ENCODE data around the gene RND1. TPM values are rescaled to one million over a fixed set of nuclear protein-coding genes. Genes with fewer than 3 reads are reported as not detected.

The RND1 gene
- total and polyA plus RNA-seq, 2 donors (not counting 1 experiment from before 2014, with no cell fraction given): 0.08 to 0.17 TPM

DNA sequence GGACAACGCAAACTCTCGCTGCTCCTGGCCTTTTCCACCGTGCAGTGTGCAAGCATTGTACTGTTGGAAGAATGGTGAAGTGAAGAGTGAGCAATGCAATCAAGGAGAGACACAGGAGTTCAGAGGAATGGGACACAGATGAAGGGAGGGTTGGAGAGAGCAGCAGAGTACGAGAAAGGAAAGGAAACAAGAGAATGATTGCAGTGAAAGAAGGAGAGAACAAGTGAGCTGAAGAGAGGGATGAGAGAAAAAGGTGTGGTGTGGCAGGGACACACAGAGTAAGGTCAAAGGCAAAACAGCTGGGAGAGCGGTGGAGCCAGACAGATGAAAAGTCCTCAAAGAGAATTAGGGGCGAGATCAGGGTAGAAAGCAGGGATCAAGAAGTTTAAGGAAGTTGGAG is 34.4 kb downstream of the RND1 start:
- Histone ChIP-seq H4K20me1 (ENCODE audit: control insufficient read depth, extremely low read depth, insufficient read depth, low read length) (no peaks in the 10 kb centered on the region), H3K36me3 (ENCODE audit: control insufficient read depth, insufficient read depth, low read length) (peaks cover 20% of the 10 kb centered on the region), H3K79me2 (ENCODE audit: control insufficient read depth, insufficient read depth, low read length) (no peaks in the 10 kb centered on the region), H3K27me3 (ENCODE audit: control insufficient read depth, insufficient read depth, low read length) (no peaks in the 10 kb centered on the region), H3K9me3 (ENCODE audit: control insufficient read depth, insufficient read depth, low read depth, low read length) (no peaks in the 10 kb centered on the region), H2AFZ (ENCODE audit: low read length) (no peak overlapping the region), H3K4me1 (ENCODE audit: control insufficient read depth, extremely low read depth, insufficient read depth, low read length) (no peaks in the 10 kb centered on the region), H3K4me2 (ENCODE audit: extremely low read depth, insufficient read depth, low read length) (no peak overlapping the region), H3K9ac (ENCODE audit: insufficient read depth, low read length) (no peak overlapping the region), H3K4me3 (replicated peaks in 1 of 4; ENCODE audit: control extremely low read depth in 1 of 4, insufficient read depth in 1 of 4, low read depth in 3 of 4, low read length in 4 of 4) (no peak overlapping the region), H3K27ac (ENCODE audit: insufficient read depth, low read length) (no peak overlapping the region)
- no peak for TF ChIP-seq EZH2 (IDR thresholded peaks at IDR 0.05; ENCODE audit: low read length, missing control alignments)
- TF ChIP-seq, protein P1, sequence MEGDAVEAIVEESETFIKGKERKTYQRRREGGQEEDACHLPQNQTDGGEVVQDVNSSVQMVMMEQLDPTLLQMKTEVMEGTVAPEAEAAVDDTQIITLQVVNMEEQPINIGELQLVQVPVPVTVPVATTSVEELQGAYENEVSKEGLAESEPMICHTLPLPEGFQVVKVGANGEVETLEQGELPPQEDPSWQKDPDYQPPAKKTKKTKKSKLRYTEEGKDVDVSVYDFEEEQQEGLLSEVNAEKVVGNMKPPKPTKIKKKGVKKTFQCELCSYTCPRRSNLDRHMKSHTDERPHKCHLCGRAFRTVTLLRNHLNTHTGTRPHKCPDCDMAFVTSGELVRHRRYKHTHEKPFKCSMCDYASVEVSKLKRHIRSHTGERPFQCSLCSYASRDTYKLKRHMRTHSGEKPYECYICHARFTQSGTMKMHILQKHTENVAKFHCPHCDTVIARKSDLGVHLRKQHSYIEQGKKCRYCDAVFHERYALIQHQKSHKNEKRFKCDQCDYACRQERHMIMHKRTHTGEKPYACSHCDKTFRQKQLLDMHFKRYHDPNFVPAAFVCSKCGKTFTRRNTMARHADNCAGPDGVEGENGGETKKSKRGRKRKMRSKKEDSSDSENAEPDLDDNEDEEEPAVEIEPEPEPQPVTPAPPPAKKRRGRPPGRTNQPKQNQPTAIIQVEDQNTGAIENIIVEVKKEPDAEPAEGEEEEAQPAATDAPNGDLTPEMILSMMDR (conservative IDR thresholded peaks at IDR 0.05 in 1 of 2, IDR thresholded peaks at IDR 0.05 in 1 of 2; ENCODE audit: low read depth in 1 of 2, low read length in 2 of 2): no peak
- no peak for DNase-seq (ENCODE audit: low read depth in 2 of 2)

DNA sequence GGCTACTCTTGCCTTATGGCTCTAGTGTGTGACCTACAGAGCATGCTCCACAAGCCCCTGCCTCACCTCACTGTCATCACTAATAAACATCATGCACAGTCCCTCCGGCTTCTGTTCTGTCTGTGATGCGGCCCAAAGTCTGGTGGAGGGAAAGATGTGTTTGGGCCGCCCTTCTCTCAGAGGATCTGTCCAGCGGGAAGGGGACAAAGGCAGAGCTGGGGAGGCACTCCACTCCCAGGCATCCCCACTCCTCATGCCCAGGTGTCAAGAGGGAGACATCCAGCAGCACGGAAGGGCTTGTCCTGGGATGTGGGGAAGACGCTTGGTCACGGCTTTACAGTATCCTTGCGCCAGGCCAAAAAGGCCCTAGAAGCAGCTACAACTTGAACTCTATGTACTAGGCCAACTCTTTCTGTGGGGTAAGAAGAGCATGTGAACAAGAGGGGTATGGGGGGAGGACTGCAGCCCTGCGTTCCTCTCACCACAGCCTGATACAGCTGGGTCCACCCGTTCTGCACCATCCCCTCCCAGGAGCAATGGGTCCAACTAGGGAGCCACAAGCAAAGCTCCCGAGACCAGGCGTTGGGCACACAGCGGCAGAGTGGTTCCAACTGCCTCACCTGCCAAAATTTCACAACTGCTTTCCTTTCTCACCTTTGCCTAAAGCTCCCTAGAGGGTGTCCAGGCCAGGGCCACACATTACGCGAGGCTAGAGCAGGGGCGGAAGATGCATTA is 36.7 kb downstream of the RND1 start:
- Histone ChIP-seq H3K27ac (ENCODE audit: insufficient read depth, low read length) (no peak overlapping the region), H4K20me1 (ENCODE audit: control insufficient read depth, extremely low read depth, insufficient read depth, low read length) (no peaks in the 10 kb centered on the region), H3K9ac (ENCODE audit: insufficient read depth, low read length) (no peak overlapping the region), H3K4me1 (ENCODE audit: control insufficient read depth, extremely low read depth, insufficient read depth, low read length) (no peaks in the 10 kb centered on the region), H3K4me3 (replicated peaks in 1 of 4; ENCODE audit: control extremely low read depth in 1 of 4, insufficient read depth in 1 of 4, low read depth in 3 of 4, low read length in 4 of 4) (no peak overlapping the region), H3K27me3 (ENCODE audit: control insufficient read depth, insufficient read depth, low read length) (no peaks in the 10 kb centered on the region), H2AFZ (ENCODE audit: low read length) (no peak overlapping the region), H3K79me2 (ENCODE audit: control insufficient read depth, insufficient read depth, low read length) (no peaks in the 10 kb centered on the region), H3K36me3 (ENCODE audit: control insufficient read depth, insufficient read depth, low read length) (peaks cover 22% of the 10 kb centered on the region), H3K9me3 (ENCODE audit: control insufficient read depth, insufficient read depth, low read depth, low read length) (no peaks in the 10 kb centered on the region), H3K4me2 (ENCODE audit: extremely low read depth, insufficient read depth, low read length) (no peak overlapping the region)
- TF ChIP-seq, protein P1 (conservative IDR thresholded peaks at IDR 0.05 in 1 of 2, IDR thresholded peaks at IDR 0.05 in 1 of 2; ENCODE audit: low read depth in 1 of 2, low read length in 2 of 2): no peak
- no peak for TF ChIP-seq EZH2 (IDR thresholded peaks at IDR 0.05; ENCODE audit: low read length, missing control alignments)
- no peak for DNase-seq (ENCODE audit: low read depth in 2 of 2)

DNA sequence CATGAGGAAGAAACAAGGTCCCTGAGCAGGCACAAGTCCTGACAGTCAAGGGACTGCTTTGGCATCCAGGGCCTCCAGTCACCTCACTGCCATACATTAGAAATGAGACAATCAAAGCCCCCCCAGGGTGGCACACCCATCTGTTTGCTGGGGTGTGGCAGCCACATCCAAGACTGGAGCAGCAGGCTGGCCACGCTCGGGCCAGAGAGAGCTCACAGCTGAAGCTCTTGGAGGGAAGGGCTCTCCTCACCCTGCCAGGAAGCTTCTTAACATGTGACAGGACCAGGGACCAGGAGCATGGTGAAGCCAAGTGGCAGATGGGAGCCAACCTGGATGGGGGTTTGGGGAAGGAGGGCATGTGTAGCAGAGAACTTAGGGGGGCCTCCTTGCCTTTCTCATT is 37.4 kb downstream of the RND1 start:
- no peaks in the 10 kb centered on the region for H3K9me3 ChIP-seq (ENCODE audit: control insufficient read depth, insufficient read depth, low read depth, low read length)
- H2AFZ ChIP-seq (ENCODE audit: low read length): no peak overlapping the region
- H3K4me2 ChIP-seq (ENCODE audit: extremely low read depth, insufficient read depth, low read length): no peak overlapping the region
- H3K4me3 ChIP-seq (replicated peaks in 1 of 4; ENCODE audit: control extremely low read depth in 1 of 4, insufficient read depth in 1 of 4, low read depth in 3 of 4, low read length in 4 of 4): no peak overlapping the region
- no peak overlapping the region for H3K27ac ChIP-seq (ENCODE audit: insufficient read depth, low read length)
- TF ChIP-seq, protein P1 (conservative IDR thresholded peaks at IDR 0.05 in 1 of 2, IDR thresholded peaks at IDR 0.05 in 1 of 2; ENCODE audit: low read depth in 1 of 2, low read length in 2 of 2): no peak
- no peak for TF ChIP-seq EZH2 (IDR thresholded peaks at IDR 0.05; ENCODE audit: low read length, missing control alignments)
- H3K27me3 ChIP-seq (ENCODE audit: control insufficient read depth, insufficient read depth, low read length): no peaks in the 10 kb centered on the region
- no peak for DNase-seq (ENCODE audit: low read depth in 2 of 2)
- H3K4me1 ChIP-seq (ENCODE audit: control insufficient read depth, extremely low read depth, insufficient read depth, low read length): no peaks in the 10 kb centered on the region
- H3K79me2 ChIP-seq (ENCODE audit: control insufficient read depth, insufficient read depth, low read length): no peaks in the 10 kb centered on the region
- H3K36me3 ChIP-seq (ENCODE audit: control insufficient read depth, insufficient read depth, low read length): peaks cover 21% of the 10 kb centered on the region
- no peak overlapping the region for H3K9ac ChIP-seq (ENCODE audit: insufficient read depth, low read length)
- H4K20me1 ChIP-seq (ENCODE audit: control insufficient read depth, extremely low read depth, insufficient read depth, low read length): no peaks in the 10 kb centered on the region
